ENCODE data around the gene BPIFB3.

DNA sequence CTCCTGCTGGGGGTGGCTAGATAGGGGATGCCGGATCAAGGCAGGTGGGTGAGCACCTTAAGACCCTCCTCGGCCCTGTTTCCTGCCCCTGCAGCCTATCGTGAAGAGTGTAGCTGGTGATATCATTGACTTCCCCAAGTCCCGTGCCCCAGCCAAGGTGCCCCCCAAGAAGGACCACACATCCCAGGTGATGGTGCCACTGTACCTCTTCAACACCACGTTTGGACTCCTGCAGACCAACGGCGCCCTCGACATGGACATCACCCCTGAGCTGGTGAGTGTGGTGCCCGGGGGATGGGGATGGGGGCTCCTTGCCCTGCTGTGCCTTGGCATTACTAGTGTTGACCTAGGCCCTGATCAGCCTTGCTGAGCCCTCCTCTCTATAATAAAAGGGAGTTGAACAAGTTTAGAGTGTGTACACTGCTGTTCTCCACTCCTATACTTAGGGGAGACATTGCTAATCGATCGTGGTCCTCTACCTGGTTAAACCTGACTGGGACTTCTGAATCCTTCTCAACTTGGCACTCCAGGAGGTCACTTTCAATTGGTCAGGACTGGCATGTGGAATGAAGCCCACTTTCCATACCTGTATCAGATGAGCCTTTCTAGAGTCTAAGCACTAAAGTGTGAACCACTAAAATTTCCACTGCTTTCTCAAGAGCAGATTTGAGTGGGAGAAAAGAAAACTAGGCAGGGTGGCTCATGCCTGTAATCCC is 11.0 kb downstream of the BPIFB3 start:
- TF ChIP-seq POLR2A (IDR thresholded peaks at IDR 0.05) (no peak), POLR2AphosphoS5 (IDR thresholded peaks at IDR 0.05; ENCODE audit: insufficient read depth in 1 of 2, low read depth in 1 of 2) (no peak)
- TF ChIP-seq, protein P1, sequence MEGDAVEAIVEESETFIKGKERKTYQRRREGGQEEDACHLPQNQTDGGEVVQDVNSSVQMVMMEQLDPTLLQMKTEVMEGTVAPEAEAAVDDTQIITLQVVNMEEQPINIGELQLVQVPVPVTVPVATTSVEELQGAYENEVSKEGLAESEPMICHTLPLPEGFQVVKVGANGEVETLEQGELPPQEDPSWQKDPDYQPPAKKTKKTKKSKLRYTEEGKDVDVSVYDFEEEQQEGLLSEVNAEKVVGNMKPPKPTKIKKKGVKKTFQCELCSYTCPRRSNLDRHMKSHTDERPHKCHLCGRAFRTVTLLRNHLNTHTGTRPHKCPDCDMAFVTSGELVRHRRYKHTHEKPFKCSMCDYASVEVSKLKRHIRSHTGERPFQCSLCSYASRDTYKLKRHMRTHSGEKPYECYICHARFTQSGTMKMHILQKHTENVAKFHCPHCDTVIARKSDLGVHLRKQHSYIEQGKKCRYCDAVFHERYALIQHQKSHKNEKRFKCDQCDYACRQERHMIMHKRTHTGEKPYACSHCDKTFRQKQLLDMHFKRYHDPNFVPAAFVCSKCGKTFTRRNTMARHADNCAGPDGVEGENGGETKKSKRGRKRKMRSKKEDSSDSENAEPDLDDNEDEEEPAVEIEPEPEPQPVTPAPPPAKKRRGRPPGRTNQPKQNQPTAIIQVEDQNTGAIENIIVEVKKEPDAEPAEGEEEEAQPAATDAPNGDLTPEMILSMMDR (IDR thresholded peaks at IDR 0.05) = no peak

Measured in vagina (tissue), 2 donors.